Measurements from ENCODE around the gene NEK1.

DNA sequence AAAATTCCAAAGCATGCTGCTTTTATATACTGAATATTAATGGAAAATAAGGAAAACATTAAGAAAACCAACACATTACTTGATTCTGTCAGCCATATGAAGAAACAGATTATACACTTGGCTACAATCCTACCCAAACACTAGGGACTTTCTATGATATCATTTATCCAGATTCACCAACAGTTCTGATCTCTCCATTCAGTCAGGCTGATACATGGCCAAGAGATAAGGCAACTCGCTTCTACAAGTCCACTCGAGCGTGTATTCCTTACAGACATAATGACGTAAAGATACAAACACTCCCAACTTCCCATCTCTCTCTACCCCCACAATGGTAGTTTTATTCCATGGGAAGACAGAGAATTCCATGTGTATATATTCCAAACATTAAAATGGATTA lies 44.5 kb downstream of the NEK1 start:
- no peak for TF ChIP-seq RFX5 (IDR thresholded peaks at IDR 0.05; ENCODE audit: borderline replicate concordance, low read depth, low read length)
- no peak for TF ChIP-seq TAF1 (IDR thresholded peaks at IDR 0.05; ENCODE audit: low read depth, low read length)
- TF ChIP-seq POLR2AphosphoS5 (IDR thresholded peaks at IDR 0.05; ENCODE audit: low read depth, low read length) = no peak
- TF ChIP-seq POLR2A (IDR thresholded peaks at IDR 0.05; ENCODE audit: control extremely low read depth in 1 of 2, low read depth in 2 of 2, low read length in 2 of 2) = no peak
- no peak for TF ChIP-seq CTCF (IDR thresholded peaks at IDR 0.05; ENCODE audit: control extremely low read depth in 1 of 3, insufficient read depth in 1 of 3, low read depth in 1 of 3, low read length in 3 of 3)
